CD8-positive, alpha-beta memory T cell (primary cell): ENCODE measurements around the gene KIF16B. TPM values are rescaled to one million over a fixed set of nuclear protein-coding genes. Genes with fewer than 3 reads are reported as not detected.
A peak's percentile ranks its signal among the peaks of the same experiment; 100 is the strongest.

ENCODE experiments used
- CTCF ChIA-PET: fragments of 350-600 bp; sonication (Branson Sonifier 250); formaldehyde crosslinking; loops from one replicate; lab custom pipeline; 2021; ENCODE audit warnings: antibody characterized with exemption; lab: Charles Lee
- POLR2A ChIA-PET: fragments of 350-600 bp; sonication (Branson Sonifier 250); formaldehyde crosslinking; loops from one replicate; lab custom pipeline; 2021; ENCODE audit warnings: antibody characterized with exemption; lab: Charles Lee
- DNase-seq, 5 donors: peaks; one replicate each; pipeline versions ENCODE4 v3.0.0 to v3.0.0-alpha.2; 2020 to 2022; ENCODE audit warnings: mixed read lengths in 1 of 5
- H3K27ac ChIP-seq: one replicate; pipeline ENCODE4 v1.7.0; 2013; ENCODE audit warnings: low read depth, mild to moderate bottlenecking, low read length, moderate library complexity
- H3K27me3 ChIP-seq: 2 replicates; pipeline ENCODE4 v1.7.0; 2013; ENCODE audit warnings: low read length, mild to moderate bottlenecking; ENCODE audit not compliant: insufficient read depth, poor library complexity, severe bottlenecking
- H3K36me3 ChIP-seq: 2 replicates; pipeline ENCODE4 v1.7.0; 2013; ENCODE audit warnings: mild to moderate bottlenecking, low read length, moderate library complexity; ENCODE audit not compliant: insufficient read depth
- H3K4me1 ChIP-seq: 2 replicates; pipeline ENCODE4 v1.7.0; 2013; ENCODE audit warnings: mild to moderate bottlenecking, low read length, moderate library complexity; ENCODE audit not compliant: insufficient read depth
- H3K4me3 ChIP-seq: 2 replicates; pipeline ENCODE4 v1.7.0; 2013; ENCODE audit warnings: mild to moderate bottlenecking, low read length
- H3K9me3 ChIP-seq: 2 replicates; pipeline ENCODE4 v1.7.0; 2013; ENCODE audit warnings: mild to moderate bottlenecking, low read length
- H3K27ac Mint-ChIP-seq, 8 donors: one replicate each; pipeline ENCODE4 v1.8.0; 2020 to 2021; ENCODE audit warnings: mixed read lengths in 8 of 8, mild to moderate bottlenecking in 6 of 8, inconsistent platforms in 3 of 8, moderate library complexity in 3 of 8
- H3K27me3 Mint-ChIP-seq, 2 donors: one replicate each; pipeline ENCODE4 v1.8.0; 2020 to 2021; ENCODE audit warnings: mixed read lengths in 2 of 2, mild to moderate bottlenecking in 1 of 2, moderate library complexity in 1 of 2
- H3K36me3 Mint-ChIP-seq, 3 donors: one replicate each; pipeline ENCODE4 v1.8.0; 2020 to 2021; ENCODE audit warnings: mixed read lengths in 3 of 3, inconsistent platforms in 1 of 3, mild to moderate bottlenecking in 1 of 3
- H3K4me1 Mint-ChIP-seq, 3 donors: one replicate each; pipeline ENCODE4 v1.8.0; 2020 to 2021; ENCODE audit warnings: mixed read lengths in 3 of 3, inconsistent platforms in 1 of 3, mild to moderate bottlenecking in 1 of 3
- H3K4me3 Mint-ChIP-seq, 7 donors: one replicate each; pipeline ENCODE4 v1.8.0; 2020 to 2021; ENCODE audit warnings: mixed read lengths in 7 of 7, mild to moderate bottlenecking in 6 of 7, moderate library complexity in 4 of 7, inconsistent platforms in 2 of 7
- H3K9me3 Mint-ChIP-seq, 5 donors: one replicate each; pipeline ENCODE4 v1.8.0; 2020 to 2022; ENCODE audit warnings: mixed read lengths in 5 of 5, mild to moderate bottlenecking in 3 of 5, moderate library complexity in 2 of 5, inconsistent platforms in 1 of 5
- polyA plus RNA-seq: library from polyadenylated mRNA; unstranded; fragments of 300-500 nt; fragmentation: Illumina TruSeq; gene quantifications from one replicate; pipeline ENCODE4 v1.2.3, GENCODE V29; 2021
- total RNA-seq, 2 experiments: library from RNA; stranded (reverse); gene quantifications; one replicate each; pipeline ENCODE4 v1.2.3, GENCODE V29; 2021

KIF16B gene
- total and polyA plus RNA-seq, 3 experiments from 2014 or later: 3.2 to 6.0 (median 3.4) TPM

DNA sequence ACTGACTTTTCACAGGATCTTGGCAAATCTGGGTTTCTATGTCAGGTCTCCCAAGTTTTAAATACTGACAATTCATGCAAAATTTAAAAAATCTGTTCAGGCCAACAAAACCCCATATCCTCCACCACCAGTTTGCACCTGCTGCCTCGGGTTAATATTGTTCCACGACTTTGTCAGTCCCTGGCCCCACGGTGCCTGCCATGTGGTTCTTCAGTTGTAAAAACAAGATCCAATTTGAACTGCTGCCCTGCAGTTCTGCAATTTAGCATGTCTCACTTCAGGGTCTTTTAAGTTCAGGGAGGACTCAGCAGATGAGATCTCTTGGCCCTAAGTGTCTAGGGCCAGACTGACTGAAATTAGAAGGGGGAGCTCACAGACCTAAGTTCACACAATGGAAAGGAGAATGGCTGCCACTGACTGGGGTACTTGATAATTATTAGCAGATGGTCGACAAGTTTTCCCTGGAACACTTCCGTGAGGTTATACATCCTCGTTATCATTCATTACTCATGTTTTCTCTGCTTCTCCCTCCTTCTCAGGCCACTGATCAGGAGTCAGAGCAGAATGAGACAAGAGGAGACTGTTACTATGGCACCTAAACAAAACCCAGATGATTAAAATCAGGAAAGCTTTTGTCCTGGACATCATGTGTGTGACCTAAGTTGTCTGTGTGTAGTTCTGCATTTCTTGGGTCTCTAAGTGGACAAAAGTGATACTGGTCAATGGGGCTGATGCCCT is 223.6 kb downstream of the KIF16B start:
- Histone ChIP-seq H3K27me3 (no peaks in the 10 kb centered on the region), H3K36me3 (no peaks in the 10 kb centered on the region), H3K27ac (no peak overlapping the region), H3K4me1 (no peaks in the 10 kb centered on the region), H3K9me3 (no peaks in the 10 kb centered on the region), H3K4me3 (no peak overlapping the region)
- Mint-ChIP-seq H3K9me3 (no peaks in the 10 kb centered on the region), H3K27me3 (no peaks in the 10 kb centered on the region), H3K27ac (no peak overlapping the region), H3K4me1 (no peaks in the 10 kb centered on the region), H3K36me3 (peaks cover 4 to 16% (median 15%) of the 10 kb centered on the region in 3 donors), H3K4me3 (no peak overlapping the region)
- POLR2A ChIA-PET: no interaction called here
- DNase-seq: no peak
- CTCF ChIA-PET: no interaction called here

DNA sequence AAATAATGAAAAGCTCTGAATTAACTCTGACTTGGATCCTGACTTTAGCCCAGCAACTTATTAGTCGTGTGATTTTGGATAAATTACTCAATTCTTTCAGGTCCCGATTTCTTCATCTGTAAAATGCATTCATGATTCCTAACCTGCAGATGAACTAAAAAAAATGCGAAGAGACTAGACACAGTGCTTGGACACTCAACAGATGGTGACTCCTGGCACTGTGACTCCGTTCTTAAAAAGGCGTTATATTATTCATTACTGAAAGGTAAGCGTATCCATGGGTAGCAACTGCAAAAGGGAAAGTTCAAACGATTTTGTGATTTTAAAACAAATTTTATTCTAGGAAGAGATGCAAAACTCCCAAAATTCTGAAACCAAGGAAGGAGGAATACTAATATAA is 226.3 kb downstream of the KIF16B start:
- no peaks in the 10 kb centered on the region for H3K4me1 ChIP-seq
- no peak for DNase-seq
- H3K27me3 Mint-ChIP-seq: no peaks in the 10 kb centered on the region
- CTCF ChIA-PET: no interaction called here
- peaks cover 4 to 24% (median 14%) of the 10 kb centered on the region in 3 donors for H3K36me3 Mint-ChIP-seq
- H3K27me3 ChIP-seq: no peaks in the 10 kb centered on the region
- H3K27ac ChIP-seq: no peak overlapping the region
- H3K9me3 ChIP-seq: no peaks in the 10 kb centered on the region
- H3K36me3 ChIP-seq: no peaks in the 10 kb centered on the region
- no peak overlapping the region for H3K27ac Mint-ChIP-seq
- no peaks in the 10 kb centered on the region for H3K4me1 Mint-ChIP-seq
- H3K9me3 Mint-ChIP-seq: peaks cover 0 to 3% (median 0%) of the 10 kb centered on the region in 5 donors
- POLR2A ChIA-PET: no interaction called here
- no peak overlapping the region for H3K4me3 Mint-ChIP-seq
- no peak overlapping the region for H3K4me3 ChIP-seq

DNA sequence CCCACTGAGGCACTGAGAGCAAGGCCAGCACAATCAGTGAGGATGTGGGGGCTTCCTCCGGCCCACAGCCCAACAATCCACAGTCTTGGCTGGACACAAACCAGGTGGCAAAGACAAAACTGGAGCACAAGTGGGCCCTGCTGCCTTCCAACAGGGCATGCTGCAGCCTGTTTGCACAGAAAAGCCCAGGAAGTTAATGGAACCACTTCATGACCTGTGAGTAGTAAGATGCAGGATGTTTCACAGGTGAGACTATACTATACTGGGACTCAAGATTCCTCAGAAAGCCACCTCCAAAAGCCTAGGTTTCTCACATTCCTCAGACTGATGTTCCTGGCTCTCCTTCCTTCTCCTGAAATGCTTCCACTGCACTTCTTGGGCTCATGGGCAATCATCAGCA is 235.5 kb downstream of the KIF16B start:
- no peak for DNase-seq
- H3K4me1 Mint-ChIP-seq: no peaks in the 10 kb centered on the region
- Histone ChIP-seq H3K36me3 (no peaks in the 10 kb centered on the region), H3K4me1 (no peaks in the 10 kb centered on the region), H3K27ac (no peak overlapping the region), H3K9me3 (no peaks in the 10 kb centered on the region), H3K27me3 (no peaks in the 10 kb centered on the region), H3K4me3 (no peak overlapping the region)
- CTCF ChIA-PET: no interaction called here
- H3K9me3 Mint-ChIP-seq: peaks cover 15 to 23% (median 16%) of the 10 kb centered on the region in 5 donors
- POLR2A ChIA-PET: no interaction called here
- no peak overlapping the region for H3K27ac Mint-ChIP-seq
- H3K4me3 Mint-ChIP-seq: no peak overlapping the region
- peaks cover 27 to 46% (median 30%) of the 10 kb centered on the region in 3 donors for H3K36me3 Mint-ChIP-seq
- no peaks in the 10 kb centered on the region for H3K27me3 Mint-ChIP-seq

DNA sequence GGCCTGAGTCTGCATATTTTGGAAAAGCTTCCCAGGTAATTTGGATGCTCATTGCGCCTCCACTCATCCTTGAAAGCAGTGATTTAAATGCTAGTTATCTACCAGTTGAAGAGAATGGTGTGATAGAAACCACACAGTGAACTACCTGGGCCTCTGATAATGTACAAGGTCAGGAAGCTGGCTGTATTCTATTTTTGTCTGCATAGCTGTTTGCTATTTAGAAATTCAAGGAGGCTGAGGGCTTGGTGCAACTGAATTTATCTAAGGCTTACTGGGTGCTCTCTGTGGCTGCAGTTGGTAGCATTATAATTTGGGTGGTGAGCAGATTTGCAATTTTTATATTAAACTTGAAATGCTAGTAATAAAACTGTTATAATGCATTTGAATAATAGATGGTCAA is 245.6 kb downstream of the KIF16B start:
- Histone ChIP-seq H3K9me3 (no peaks in the 10 kb centered on the region), H3K4me3 (no peak overlapping the region), H3K36me3 (no peaks in the 10 kb centered on the region), H3K4me1 (no peaks in the 10 kb centered on the region), H3K27ac (no peak overlapping the region), H3K27me3 (no peaks in the 10 kb centered on the region)
- no peak for DNase-seq
- Mint-ChIP-seq H3K27ac (no peak overlapping the region), H3K27me3 (no peaks in the 10 kb centered on the region), H3K36me3 (peaks cover 12 to 45% (median 33%) of the 10 kb centered on the region in 3 donors), H3K9me3 (peaks cover 0 to 13% (median 5%) of the 10 kb centered on the region in 5 donors), H3K4me1 (no peaks in the 10 kb centered on the region), H3K4me3 (no peak overlapping the region)
- POLR2A ChIA-PET: no interaction called here
- CTCF ChIA-PET: no interaction called here

DNA sequence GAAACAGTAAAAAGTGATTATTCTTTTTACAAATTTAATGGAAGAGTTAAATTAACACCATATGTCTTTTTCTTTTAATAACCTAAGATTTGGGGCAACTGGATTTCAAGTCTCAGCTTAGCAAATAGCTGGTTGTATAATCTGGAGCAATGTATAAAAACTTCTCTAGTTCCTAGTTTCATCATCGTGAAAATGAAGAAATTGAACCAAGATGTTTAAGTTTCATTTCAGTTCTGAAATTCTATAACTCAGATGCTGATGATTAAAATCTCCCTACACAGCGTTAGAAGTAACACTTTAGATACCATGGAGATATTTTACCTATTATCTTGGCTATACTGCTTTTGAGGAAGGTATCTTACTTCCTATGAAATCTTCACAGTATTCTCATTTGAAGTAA is 252.0 kb downstream of the KIF16B start:
- H3K27ac ChIP-seq: no peak overlapping the region
- H3K9me3 Mint-ChIP-seq: peaks cover 0 to 13% (median 6%) of the 10 kb centered on the region in 5 donors
- no peaks in the 10 kb centered on the region for H3K4me1 Mint-ChIP-seq
- peaks cover 1 to 42% (median 16%) of the 10 kb centered on the region in 3 donors for H3K36me3 Mint-ChIP-seq
- H3K27me3 Mint-ChIP-seq: no peaks in the 10 kb centered on the region
- H3K27me3 ChIP-seq: no peaks in the 10 kb centered on the region
- no peak overlapping the region for H3K4me3 ChIP-seq
- no peaks in the 10 kb centered on the region for H3K4me1 ChIP-seq
- no peak overlapping the region for H3K27ac Mint-ChIP-seq
- no peaks in the 10 kb centered on the region for H3K36me3 ChIP-seq
- ChIA-PET CTCF (no interaction called here), POLR2A (no interaction called here)
- no peaks in the 10 kb centered on the region for H3K9me3 ChIP-seq
- no peak for DNase-seq
- no peak overlapping the region for H3K4me3 Mint-ChIP-seq

DNA sequence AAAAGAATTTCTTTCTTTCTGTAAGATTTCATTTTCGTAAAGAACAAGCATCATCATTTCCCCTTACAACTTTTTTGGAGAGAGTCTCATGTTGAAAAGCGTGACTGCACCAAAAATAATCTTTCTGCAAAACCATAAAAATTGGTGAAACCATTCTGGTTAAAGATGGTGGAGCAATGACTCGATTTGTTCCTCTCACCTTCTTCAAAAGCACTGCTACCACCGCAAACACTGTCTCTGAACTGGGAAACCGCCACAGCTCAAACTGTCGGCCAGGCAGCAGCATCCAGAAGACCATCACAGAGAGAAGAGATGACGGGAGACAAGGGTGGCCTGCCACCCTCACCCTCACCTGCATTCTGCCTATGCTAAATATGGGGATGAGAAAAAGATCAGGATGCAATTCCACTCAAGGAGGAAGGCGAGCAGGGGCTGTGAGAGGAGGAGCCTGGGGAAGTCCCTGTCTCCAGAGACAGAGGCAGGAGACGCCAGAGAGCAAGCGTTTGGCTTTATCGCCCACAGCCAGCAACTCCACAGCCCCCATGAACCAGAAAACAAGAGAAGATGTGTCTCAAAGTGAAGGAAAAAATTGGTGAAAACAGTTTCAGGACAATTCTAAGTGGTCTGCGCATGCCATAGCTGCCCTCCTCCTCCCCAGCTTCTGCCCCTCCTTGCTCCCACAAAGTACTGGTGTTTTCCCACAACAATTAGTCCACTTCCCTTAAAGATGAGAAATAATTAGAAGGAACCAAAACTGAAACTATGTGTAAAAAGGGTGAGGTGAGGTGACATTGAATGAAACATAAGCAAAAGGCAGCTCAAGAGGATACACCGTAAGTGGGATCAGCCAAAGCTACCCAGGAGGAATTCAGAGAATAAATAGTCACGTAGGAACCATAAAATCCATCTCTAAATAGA is 255.5 kb downstream of the KIF16B start:
- Histone ChIP-seq H3K27ac (no peak overlapping the region), H3K9me3 (no peaks in the 10 kb centered on the region), H3K27me3 (no peaks in the 10 kb centered on the region), H3K4me3 (no peak overlapping the region), H3K4me1 (no peaks in the 10 kb centered on the region), H3K36me3 (no peaks in the 10 kb centered on the region)
- no peak for DNase-seq
- peak overlapping the region in 1 of 7 donors; percentile 22 for H3K4me3 Mint-ChIP-seq
- peaks cover 0 to 3% of the 10 kb centered on the region in 2 donors for H3K27me3 Mint-ChIP-seq
- peak overlapping the region in 1 of 8 donors; percentile 74 for H3K27ac Mint-ChIP-seq
- H3K4me1 Mint-ChIP-seq: no peaks in the 10 kb centered on the region
- ChIA-PET CTCF (no interaction called here), POLR2A (no interaction called here)
- H3K9me3 Mint-ChIP-seq: peaks cover 0 to 7% (median 0%) of the 10 kb centered on the region in 5 donors
- peaks cover 13 to 54% (median 24%) of the 10 kb centered on the region in 3 donors for H3K36me3 Mint-ChIP-seq

DNA sequence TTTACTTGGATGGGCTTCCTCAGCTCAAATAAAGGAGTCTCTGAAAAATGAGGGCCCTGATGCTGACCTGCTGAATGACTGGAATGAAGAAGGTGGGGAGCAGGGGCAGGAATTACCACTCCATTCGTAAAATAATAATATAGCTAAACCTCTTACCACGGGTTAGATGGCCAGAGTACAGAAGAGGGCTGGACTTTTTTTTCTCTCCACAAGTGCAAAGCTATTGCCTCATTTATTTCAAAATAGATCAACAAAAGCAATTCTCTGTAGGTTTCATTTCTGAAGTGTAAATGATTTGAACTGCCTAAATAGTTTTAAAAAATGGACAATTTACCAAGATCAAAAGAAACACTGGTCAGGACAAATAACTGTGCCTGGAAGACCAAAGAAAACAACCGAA is 256.7 kb downstream of the KIF16B start:
- Histone ChIP-seq H3K9me3 (no peaks in the 10 kb centered on the region), H3K27ac (no peak overlapping the region), H3K36me3 (no peaks in the 10 kb centered on the region), H3K4me3 (no peak overlapping the region), H3K4me1 (no peaks in the 10 kb centered on the region), H3K27me3 (no peaks in the 10 kb centered on the region)
- H3K4me1 Mint-ChIP-seq: no peaks in the 10 kb centered on the region
- H3K27ac Mint-ChIP-seq: no peak overlapping the region
- ChIA-PET CTCF (interaction anchor here (1.2 kb wide), 1 partner anchor 14 kb away, joined by 4 read pairs; no protein-coding TSS in a partner anchor), POLR2A (no interaction called here)
- H3K9me3 Mint-ChIP-seq: peaks cover 0 to 7% (median 0%) of the 10 kb centered on the region in 5 donors
- H3K27me3 Mint-ChIP-seq: peaks cover 0 to 3% of the 10 kb centered on the region in 2 donors
- H3K36me3 Mint-ChIP-seq: peaks cover 19 to 63% (median 31%) of the 10 kb centered on the region in 3 donors
- no peak for DNase-seq
- H3K4me3 Mint-ChIP-seq: no peak overlapping the region

DNA sequence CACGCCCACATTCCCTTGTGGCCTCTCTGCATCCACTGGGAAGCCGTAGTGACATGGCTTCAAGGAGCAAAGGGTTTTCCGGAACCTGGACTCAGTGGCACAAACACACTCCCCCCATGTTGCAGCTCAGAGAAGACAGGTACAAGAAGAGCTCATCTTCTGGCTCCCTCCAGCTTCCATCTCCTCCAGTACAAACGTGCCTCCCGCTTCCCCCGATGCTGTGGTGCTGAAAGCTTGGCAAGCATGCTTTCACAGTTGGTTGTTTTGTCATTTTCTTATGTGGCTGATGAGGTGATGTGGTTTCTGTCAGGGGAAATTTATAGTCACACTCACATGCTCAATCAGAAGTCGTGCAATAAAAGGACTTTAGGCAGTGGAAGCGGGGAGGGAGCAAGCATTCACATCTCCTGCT is 258.5 kb downstream of the KIF16B start:
- no peaks in the 10 kb centered on the region for H3K4me1 Mint-ChIP-seq
- H3K27ac ChIP-seq: no peak overlapping the region
- no peaks in the 10 kb centered on the region for H3K9me3 ChIP-seq
- no peaks in the 10 kb centered on the region for H3K36me3 ChIP-seq
- H3K27me3 ChIP-seq: no peaks in the 10 kb centered on the region
- CTCF ChIA-PET: no interaction called here
- no peak overlapping the region for H3K4me3 ChIP-seq
- H3K27me3 Mint-ChIP-seq: peaks cover 0 to 3% of the 10 kb centered on the region in 2 donors
- peaks cover 0 to 11% (median 0%) of the 10 kb centered on the region in 5 donors for H3K9me3 Mint-ChIP-seq
- no peaks in the 10 kb centered on the region for H3K4me1 ChIP-seq
- peaks cover 31 to 74% (median 38%) of the 10 kb centered on the region in 3 donors for H3K36me3 Mint-ChIP-seq
- POLR2A ChIA-PET: no interaction called here
- no peak overlapping the region for H3K27ac Mint-ChIP-seq
- no peak for DNase-seq
- no peak overlapping the region for H3K4me3 Mint-ChIP-seq
